ENCODE data around the gene CD300E. TPM values are rescaled to one million over a fixed set of nuclear protein-coding genes. Genes with fewer than 3 reads are reported as not detected.

CD300E gene
- total and polyA plus RNA-seq, 2 donors (not counting 3 experiments of a cell fraction or from before 2014, with no cell fraction given), result not detected

GRCh38 chr17:74568106-74568873 is 55.2 kb downstream of the CD300E start:
- no TSS peak for BruUV-seq (replicated peaks)
- dilution Hi-C loops (cut with MboI; ENCODE audit: extremely low pct_ligation_motif_present, low sequenced_read_pairs), result no loop called here
- no peaks in the 10 kb centered on the region for H4K20me1 ChIP-seq (replicated peaks; ENCODE audit: control insufficient read depth, extremely low read depth, insufficient read depth, low read length)
- no peak overlapping the region for H3K4me3 ChIP-seq (replicated peaks in 1 of 3; ENCODE audit: insufficient read depth in 1 of 3, low read depth in 1 of 3, low read length in 3 of 3)
- H3K9ac ChIP-seq (replicated peaks; ENCODE audit: extremely low read depth, insufficient read depth, low read length), result no peak overlapping the region
- no peaks in the 10 kb centered on the region for H3K9me3 ChIP-seq (replicated peaks; ENCODE audit: control insufficient read depth, insufficient read depth, low read length)
- intact Hi-C loops (cut with micrococcal nuclease), result no loop called here
- no peaks in the 10 kb centered on the region for H3K4me1 ChIP-seq (ENCODE audit: control insufficient read depth, extremely low read depth, insufficient read depth, low read length)
- H3K4me2 ChIP-seq (ENCODE audit: insufficient read depth, low read length), result no peak overlapping the region
- TF ChIP-seq GATA2 (IDR thresholded peaks at IDR 0.05; ENCODE audit: insufficient read depth, insufficient read length, low read depth, low read length) (no peak), FOS (IDR thresholded peaks at IDR 0.05; ENCODE audit: borderline replicate concordance, insufficient read depth, low read length) (no peak), POLR2A (IDR thresholded peaks at IDR 0.05; ENCODE audit: low read depth, low read length) (no peak), JUN (IDR thresholded peaks at IDR 0.05; ENCODE audit: borderline replicate concordance, insufficient read depth, insufficient read length, low read depth) (no peak), MAX (IDR thresholded peaks at IDR 0.05; ENCODE audit: insufficient read depth, insufficient read length) (no peak), EZH2 (IDR thresholded peaks at IDR 0.05; ENCODE audit: borderline replicate concordance, low read depth, low read length, severe bottlenecking) (no peak), POLR2AphosphoS5 (IDR thresholded peaks at IDR 0.05; ENCODE audit: insufficient read depth, low read depth, low read length) (no peak), MYC (IDR thresholded peaks at IDR 0.05; ENCODE audit: low read depth, low read length) (no peak)
- TF ChIP-seq, protein P1, sequence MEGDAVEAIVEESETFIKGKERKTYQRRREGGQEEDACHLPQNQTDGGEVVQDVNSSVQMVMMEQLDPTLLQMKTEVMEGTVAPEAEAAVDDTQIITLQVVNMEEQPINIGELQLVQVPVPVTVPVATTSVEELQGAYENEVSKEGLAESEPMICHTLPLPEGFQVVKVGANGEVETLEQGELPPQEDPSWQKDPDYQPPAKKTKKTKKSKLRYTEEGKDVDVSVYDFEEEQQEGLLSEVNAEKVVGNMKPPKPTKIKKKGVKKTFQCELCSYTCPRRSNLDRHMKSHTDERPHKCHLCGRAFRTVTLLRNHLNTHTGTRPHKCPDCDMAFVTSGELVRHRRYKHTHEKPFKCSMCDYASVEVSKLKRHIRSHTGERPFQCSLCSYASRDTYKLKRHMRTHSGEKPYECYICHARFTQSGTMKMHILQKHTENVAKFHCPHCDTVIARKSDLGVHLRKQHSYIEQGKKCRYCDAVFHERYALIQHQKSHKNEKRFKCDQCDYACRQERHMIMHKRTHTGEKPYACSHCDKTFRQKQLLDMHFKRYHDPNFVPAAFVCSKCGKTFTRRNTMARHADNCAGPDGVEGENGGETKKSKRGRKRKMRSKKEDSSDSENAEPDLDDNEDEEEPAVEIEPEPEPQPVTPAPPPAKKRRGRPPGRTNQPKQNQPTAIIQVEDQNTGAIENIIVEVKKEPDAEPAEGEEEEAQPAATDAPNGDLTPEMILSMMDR (IDR thresholded peaks at IDR 0.05; ENCODE audit: extremely low read depth in 1 of 2, insufficient read depth in 1 of 2, low read depth in 1 of 2, low read length in 2 of 2), result no peak
- ChIA-PET POLR2A (no interaction called here), CTCF (no interaction called here)
- H2AFZ ChIP-seq (ENCODE audit: low read depth, low read length), result no peak overlapping the region
- no peak for FAIRE-seq
- H3K79me2 ChIP-seq (ENCODE audit: control insufficient read depth, insufficient read depth, low read length), result no peaks in the 10 kb centered on the region
- no peaks in the 10 kb centered on the region for H3K9me1 ChIP-seq (replicated peaks; ENCODE audit: control insufficient read depth, extremely low read depth, insufficient read depth, low read length)
- no peak overlapping the region for H3K27ac ChIP-seq (ENCODE audit: insufficient read depth, low read depth, low read length)
- no peaks in the 10 kb centered on the region for H3K27me3 ChIP-seq (ENCODE audit: control insufficient read depth in 2 of 2, insufficient read depth in 2 of 2, low read length in 2 of 2)
- H3K36me3 ChIP-seq (ENCODE audit: control insufficient read depth in 2 of 2, extremely low read depth in 1 of 2, insufficient read depth in 2 of 2, low read length in 2 of 2), result no peaks in the 10 kb centered on the region
- DNase-seq (ENCODE audit: low read depth, low spot score), result no peak

All from endothelial cell of umbilical vein (primary cell).